NK-92 (cell line): ENCODE data around the gene INPP5A.

Experiments
- DNase-seq: peaks from one replicate; lab custom pipeline; 2025; ENCODE audit not compliant: unreplicated experiment; lab: John Stamatoyannopoulos, UW

INPP5A gene

DNA sequence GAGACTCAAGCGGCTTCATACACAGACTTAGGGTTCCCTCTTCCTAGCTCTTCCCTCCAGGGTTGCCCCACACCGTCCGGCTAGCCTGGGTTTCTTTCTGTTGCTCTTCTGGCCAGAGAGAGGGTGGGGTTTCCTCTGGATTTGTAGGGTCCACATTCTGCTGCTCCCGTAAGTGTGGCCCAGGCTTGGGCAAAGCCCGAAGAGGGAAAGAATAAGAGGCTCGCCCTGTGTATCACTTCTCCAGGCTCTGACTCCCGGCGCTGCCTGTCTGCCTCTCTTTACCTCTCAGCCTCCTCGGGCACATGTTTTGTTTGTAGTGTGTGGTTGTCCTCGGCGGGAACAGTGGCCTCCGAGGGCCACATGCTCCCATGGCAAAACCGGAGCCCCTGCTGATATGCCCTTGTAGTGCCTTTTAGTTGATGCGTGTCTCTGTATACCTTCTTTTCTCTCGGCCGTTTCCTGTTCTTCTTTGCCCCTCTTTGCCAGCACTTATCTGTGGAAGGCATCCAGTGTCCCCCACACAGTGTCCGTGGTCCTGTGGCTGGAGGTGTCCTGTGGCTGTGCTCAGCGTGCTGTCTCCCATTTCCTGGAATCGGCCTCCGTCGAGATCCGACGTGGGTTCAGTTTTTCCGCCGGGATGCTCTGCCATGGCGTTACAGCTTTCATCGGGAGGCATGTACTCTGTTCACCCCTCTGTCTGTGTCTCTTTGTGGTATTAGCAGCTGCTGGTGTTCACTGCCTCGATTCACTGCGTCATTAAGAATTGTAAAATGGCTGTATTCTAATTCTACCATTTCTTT, 102.9 kb downstream of the INPP5A start:
- DNase-seq = no peak

DNA sequence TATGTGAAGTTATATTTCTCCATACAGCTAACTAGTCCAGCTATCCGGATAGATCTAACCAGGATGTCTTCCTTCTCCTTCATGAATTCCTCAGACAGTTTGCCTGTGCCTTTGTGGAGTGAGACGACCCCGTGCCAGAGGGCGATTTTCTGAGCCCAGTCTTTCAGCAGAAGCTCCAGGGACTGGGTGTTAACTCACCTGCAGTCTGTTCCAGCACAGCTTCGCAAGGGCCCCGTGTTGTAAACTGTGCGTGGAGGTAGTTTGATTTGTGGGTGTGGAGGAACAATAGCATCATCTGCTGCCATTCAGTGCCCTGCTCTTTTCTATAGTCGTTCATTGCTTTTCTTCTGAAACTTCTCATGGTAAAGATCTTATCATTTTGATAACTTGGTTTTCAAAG, 103.8 kb downstream of the INPP5A start:
- DNase-seq = no peak

DNA sequence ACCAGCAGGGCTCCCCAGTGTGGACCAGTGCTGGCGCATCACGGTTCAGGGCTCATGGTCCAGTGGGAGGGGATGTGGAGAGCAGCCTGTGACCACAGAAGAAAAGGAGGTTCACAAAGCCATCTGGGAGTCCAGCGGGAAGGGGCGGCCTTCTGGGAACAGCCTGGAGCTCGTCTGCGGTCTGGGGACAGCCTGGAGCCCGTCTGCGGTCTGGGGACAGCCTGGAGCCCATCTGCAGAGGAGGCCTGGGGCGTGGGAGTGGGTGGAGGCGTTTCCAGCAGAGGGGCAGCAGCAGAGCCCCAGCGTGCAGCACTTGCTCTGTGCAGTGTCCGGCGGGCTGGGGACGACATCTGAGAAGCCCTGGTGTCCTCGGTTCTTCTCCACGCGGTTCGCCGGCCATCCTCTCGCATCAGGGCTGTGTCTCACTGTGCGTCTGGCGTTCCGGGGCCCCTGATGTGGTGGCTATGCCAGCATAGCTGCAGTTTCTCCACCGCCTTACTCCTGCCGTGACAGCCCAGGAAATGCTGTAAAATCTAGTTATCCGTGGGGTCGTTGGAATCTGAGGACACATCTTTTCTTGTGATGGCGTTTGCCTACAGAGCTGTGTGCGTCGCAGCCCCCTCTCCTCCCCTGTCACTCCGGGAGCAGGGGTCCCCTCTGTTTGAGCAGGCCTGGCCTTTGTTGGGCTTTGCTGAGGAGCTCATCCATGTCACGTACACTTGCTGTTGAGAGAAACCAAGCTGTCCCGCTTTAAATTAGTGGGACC, 104.6 kb downstream of the INPP5A start:
- DNase-seq = no peak

DNA sequence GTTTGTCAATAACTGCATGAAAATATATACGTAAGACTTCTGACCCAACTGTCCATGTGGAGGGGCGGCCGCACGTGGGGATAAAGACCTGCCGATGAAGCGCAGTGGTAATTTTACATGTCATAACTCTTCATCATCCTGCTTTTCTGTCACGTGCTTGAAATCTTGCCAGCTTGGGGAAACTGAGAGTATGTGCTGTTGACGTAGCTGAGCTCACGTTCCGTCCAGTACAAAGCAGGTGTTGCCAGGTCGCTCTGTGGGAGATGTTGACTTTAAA, 105.1 kb downstream of the INPP5A start:
- no peak for DNase-seq

DNA sequence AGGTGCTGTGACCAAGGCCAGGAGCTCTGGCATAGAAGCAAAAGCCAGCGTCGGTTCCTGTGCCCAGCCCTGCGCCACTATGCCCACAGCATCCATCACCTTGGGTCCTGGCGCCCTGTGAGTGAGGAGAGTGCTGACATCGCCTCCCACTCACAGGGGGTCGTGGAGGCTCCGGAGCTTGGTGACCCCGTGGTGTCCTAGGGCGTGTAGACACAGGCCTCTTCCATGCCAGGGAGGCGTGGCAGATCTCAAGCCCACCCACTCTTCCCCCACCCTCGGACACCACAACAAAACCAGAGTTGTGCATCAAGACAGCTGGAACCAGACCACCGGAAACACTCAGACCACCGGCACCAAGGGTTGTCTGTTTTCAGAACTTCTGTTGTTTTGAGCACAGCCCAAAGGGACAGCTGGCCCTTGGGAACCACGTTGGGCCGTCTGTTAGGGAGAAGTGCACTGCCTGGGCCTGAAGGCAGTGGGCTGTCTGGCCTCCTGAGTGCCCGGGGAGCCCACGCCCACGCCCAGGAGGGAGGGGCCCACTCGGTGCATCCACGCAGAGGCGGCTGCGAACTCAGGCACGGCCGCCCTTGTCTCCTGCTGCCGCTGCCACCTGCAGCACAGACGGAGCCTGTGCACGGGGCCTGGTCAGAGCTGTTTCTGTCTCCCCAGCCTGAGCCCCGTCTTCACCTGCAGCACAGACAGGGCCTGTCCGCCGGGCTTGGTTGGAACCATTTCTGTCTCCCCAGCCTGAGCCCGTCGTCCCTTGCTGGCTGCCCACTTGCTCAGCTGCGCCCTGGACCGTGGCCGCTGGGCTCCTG, 106.3 kb downstream of the INPP5A start:
- DNase-seq = no peak

DNA sequence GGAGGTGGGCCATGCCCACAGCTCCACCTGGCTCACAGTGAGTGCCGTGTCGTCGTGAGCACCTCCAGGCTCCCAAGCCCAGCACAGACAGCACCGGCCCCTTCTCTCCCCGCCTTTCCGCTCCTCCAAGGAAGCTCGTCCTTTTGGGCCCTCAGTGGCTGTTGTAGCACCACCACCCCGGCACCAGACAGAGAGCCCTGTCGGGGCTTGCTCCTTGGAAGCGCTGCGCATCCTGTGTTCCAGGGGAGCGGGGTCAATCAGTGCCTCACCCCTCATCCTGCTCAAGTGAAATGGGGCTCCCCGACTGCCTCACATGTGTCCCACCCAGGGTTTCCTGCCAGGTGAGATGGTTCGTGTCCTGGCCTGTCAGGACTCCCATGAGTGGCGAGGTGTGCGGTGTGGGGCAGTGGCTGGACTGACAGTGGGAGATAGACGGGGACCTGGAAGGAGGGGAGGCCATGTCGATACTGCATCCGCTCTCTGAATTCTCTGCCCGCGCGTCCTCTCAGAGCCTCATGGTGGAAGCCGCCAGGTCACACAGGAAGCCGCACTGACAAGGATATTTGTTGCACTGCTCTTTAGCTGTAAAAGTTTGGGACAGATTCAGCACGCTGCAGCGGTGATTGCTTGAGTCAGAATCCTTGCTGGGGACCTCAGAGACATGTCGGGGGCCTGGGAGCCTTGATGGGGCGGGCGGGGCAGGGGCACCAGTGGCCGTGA, 107.1 kb downstream of the INPP5A start:
- no peak for DNase-seq

DNA sequence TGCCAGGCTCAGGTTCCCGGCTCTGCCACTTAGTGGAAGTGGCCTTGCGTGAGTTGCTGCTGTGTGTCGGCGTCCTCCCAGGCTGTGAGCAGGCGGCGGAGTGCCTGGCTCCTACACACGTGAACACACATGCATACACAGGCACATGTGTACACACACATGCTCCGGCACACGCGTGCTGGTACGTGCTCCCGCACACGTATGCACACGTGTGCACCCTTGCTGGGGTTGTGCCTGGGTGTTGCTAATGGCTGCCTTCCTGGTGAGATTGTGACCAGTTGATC, 107.6 kb downstream of the INPP5A start:
- no peak for DNase-seq

DNA sequence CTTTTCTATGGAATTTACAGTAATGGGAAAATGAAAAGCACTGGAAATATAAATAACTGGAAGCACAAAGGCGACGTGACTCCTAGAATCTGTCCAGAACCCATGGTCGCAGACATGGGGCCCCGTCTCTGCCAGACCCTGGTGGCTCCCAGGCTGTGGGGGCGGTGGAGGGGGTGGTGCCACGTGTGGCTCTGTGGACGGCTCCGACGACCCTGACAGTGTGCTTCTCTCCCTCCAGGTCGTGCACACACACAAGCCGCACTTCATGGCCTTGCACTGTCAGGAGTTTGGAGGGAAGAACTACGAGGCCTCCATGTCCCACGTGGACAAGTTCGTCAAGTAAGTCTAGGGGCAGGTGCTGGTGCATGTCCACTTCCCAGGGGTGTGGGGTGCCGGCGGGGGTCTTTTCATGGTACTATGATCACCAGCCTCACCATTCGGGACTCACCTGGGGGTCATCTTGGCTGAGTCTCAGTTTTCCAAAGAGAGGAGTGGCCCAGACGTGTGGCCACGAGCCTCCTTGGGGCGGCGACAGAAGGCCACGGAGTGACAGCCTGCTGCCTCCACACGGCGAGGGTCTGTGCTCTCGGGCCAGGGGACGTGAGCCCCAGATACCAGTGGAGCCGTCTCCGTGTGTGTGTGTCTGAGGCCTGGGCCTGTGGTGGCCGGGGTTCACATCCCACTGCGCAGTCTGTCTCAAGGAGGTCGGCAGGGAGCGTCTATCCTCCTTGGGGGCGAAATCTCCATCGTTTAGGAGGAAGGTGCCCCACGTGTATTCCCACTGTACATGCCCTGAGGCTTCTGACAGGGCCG, 108.2 kb downstream of the INPP5A start:
- DNase-seq = no peak

DNA sequence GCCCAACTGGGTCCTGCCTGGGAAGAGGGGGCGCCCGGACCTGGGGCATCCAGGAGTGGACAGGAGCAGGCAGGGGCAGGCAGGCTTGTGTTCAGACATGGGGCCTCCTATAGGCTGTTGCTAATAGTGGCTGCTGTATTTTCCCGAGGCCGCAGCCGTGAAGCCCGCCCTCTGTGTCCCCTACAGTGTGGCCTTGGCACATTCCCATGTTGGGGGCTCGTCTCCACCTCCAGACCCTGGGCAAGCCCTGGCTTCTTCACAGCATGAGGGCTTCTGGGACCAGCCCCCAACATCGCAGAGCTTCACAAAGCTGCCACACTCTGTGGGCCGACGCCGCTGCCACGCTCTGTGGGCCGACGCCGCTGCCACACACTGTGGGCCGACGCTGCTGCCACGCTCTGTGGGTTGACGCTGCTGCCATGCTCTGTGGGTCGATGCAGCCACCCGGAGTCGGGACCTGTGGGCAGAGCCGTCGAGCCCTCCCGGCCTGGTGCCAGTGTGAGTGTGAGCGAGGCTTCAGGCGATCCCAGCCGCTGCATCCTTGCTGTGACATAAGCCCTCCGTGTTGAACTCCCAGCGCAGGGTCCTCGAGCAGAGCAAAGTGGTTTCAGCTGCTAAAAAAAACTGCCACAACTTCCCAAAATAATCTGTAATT, 109.0 kb downstream of the INPP5A start:
- DNase-seq = no peak

DNA sequence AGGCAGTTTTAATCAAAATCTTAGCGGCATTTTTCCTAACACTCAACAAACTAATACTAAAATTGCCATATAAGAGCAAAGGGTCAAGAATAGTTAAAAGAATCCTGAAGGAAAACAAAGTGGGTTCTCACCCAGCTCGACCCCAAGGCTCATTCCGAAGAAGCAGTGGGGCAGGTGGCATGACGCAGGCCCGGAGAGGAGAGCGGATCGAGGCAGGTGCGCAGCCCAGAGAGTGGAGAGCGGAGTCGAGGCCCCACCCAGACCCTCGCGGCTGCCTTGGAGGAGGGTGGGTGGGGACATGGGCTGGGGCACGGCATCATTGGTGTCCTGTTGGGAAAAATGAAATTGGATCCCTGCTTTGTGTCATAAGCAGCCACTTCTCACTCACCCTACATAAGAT, 109.8 kb downstream of the INPP5A start:
- DNase-seq = no peak

DNA sequence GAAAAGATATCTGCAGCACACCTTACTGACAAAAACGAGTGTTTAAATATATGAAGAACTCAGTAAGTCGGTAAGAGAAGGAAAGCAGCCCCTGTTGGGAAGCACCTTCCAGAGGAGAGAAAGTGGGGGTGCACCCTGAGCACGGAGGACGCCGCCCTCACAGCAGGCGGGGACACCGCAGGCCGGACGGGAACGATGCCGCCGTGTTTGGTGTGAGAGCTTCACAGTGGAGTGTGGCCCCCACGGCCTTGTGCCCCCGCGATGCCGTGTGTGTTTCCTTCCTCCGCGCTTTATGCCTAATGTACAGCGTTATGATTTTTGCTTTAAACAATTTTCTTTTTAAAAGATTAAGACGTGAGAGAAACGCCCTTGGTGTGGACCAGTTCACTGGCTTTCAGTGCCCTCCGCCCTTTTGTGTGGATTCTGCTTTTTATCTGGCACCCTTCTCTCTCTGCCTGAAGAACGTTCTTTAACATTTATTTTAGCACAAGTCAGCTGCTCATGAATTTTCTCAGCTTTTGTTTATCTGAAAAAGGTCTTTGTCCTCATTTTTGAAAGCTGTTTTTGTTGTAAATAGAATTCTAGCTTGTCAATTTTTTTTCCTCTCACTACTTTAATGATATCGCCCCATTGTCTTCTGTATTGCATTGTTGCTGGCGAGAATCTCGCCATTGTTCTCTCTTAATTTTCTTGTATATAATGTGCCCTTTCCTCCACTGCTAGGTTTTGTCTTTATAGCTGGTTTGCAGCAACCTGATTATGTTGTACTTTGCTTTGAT, 110.7 kb downstream of the INPP5A start:
- DNase-seq = no peak

DNA sequence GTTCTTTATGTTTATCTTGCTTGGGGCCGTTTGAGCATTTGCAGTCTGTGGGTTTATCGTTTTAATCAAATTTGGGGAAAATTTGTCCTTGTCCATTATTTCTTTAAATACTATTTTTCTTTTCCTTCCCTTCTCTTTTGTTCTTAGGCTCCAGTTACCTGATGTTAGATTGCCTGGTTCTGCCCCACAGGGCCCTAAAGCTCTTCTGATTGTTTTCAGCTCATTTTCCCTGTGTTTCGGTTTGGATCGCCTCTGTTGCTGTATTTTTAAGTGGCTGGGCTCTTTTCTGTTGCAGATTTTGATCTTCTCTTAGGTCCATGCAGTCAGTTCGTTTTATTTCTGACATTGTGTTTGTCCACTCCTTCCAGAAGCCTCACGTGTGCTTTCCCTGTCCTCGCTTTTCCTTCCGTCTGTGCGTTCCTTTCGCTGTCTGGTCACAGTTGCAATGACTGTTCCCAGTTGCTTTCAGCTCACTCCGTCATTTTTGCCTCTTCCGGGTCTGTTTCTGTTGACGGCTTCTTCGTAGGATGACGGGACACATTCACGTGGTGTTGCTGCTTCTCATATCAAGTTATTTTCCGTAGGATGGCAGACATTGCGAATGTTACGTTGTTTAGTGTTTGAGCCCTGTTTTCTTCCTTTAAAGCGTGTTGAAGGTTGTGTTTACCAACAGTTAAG, 111.4 kb downstream of the INPP5A start:
- no peak for DNase-seq

DNA sequence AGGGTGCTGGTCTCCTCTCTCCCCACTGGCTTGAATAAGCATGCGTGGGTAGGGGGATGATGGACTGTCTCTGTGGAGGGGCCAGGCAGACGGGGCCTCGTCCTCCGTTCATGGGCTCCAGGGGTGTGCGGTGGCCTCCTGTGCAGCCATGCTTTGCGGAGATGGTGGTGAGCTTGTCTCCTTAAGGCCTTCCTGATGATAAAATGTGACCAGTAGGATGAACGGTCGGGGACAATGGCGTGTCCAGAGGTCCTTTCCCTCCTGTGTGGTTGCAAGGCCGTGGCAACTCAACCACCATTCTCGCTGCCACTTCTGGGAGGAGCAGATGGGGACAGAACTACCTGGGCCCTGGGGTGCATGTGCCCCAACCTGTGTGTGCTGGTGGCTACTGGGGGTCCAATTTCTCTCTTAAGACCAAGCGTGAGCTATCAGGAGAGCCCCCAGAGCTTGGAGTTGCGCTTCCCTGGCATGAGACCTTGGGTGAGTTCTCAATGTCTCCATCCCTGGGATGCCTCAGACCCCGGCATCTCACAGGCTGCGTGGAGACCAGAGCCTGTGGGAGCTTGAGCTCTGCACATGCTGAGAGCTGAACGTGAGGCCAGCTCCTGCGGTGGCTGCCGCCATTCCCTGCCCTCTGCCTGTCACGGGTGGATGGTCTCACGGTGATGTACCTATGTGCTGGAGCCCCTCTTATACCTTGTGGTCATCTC, 112.2 kb downstream of the INPP5A start:
- no peak for DNase-seq

DNA sequence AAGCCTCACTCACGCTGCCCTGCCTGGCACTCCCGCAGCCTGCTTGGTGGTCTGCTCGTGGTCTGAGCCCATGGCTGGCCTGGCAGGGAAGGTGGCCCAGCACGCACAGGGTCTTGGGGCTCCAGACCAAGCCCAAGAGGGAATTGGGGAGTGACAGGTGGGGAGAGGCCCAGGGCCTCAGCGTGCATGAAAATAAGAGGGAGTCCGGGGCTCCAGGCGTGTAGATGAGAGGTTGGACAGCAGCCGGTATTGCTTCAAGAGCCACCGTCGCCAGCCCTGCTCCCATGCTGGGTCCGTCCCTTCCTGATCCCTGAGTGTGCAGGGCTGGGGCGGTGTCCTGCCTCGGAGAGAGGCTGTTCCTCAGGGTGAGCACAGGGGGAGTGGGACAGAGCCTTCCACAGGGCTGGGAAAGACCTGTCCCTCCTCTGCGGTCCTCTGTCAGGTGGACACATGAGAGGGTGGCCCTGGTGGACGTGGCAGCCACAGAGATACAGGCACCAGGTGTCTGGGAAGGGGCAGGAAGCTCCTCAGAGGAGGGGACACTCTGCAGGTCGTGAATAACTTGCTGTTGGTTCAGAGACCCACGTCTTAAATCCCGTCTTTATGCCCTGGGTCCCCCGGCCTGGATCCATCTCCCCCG, 113.1 kb downstream of the INPP5A start:
- DNase-seq = no peak

DNA sequence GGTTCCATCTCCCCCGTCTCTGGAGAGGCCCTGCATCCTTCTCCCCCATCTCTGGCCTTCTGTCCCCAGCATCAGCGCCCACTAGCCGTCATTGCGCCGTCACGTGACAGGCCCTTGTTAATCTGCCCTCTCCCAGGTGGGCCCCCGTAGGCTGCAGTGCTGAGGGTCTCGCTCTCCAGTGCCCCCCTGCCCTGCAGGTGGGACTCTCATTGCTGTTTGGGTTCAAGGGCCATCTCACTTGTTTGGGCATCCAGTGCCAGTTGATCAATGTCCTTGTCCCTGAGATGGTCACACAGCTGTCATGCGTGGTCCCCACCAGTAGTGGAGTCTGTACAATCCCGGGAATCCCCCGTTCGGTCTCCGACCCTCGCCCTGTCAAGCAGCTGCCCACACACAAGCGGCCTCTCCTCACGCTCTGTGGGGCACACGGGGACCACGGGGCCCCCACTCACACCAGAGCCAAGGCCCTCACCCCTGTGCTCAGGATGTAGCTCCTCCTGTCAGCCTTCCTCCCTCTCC, 114.0 kb downstream of the INPP5A start:
- DNase-seq = no peak

DNA sequence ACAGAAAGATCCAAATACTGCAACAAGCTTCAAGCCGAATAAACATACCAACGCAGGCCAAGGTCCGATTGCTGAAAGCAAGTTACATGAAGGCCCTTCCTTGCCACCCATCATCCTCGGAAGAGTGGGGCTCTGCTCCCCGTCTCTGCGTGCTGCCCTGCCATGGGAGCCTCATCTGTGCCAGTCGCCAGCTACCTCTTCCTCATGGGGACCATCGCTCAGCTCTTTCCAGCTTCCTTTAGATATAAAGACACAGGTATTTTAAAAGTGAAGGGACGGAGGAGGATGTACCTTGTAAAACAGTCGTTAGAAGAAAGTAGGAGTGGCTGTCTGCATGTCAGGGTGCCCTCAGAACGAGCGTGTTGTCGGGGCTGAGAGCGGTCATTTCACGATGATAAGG, 114.9 kb downstream of the INPP5A start:
- no peak for DNase-seq

DNA sequence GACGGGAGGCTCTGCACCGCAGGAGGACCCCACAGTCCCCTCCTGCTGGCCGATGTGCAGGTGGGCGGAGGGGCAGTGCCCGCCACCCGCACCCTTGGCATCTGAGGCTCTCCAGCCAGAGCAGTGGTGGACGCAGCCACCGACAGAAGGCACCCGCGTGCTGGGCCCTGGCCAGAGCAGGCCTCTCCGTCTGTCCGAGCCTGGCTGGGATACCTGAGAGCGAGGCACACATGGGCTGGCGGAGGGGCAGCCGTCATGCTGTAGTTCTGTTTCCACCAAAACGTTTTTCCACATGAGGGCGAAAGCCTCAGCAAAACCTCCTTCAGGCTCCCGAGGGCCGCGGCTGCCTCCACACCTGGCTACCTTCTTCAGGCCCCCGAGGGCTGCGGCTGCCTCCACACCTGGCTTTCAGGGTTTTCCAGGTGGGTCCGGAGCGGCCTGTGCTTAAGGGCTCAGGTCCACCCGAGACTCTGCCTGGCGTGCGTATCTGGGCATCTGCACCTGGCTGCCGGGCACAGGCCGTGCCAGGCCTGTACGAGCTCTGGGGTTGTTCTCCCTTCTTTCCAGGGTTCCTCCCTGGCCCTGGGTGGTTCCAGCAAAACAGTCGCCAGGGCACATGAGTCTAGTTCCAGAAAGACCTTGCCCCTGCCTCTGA, 115.5 kb downstream of the INPP5A start:
- DNase-seq = no peak
